HG03565 (cell line): ENCODE measurements around the gene PHC2.

Experiments
- ATAC-seq: cut with Tn5 transposase; IDR thresholded peaks from one replicate; pipeline ENCODE4 v1.9.1; 2021; ENCODE audit warnings: mild to moderate bottlenecking, moderate library complexity; ENCODE audit not compliant: unreplicated experiment

PHC2 gene

DNA sequence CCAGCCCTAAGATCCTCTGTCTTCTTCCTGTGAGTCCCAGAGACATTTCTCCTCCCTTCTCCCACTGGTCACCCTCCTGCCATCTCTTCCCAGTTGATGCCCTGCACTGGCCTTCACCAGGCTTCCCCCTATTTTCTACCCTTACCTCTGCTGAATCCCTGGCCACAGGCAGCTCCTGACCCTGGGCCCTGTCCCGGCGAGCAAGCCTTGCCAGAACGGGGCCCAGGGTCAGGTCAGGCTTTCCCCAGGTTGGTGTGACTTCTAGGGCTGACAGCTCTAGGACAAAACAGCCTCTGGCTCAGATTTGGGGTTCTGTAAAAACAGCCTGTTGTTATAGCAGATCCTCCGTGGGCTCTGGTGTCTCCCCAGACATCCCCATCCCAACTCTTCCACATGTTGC, 57.3 kb downstream of the PHC2 start:
- no peak for ATAC-seq

DNA sequence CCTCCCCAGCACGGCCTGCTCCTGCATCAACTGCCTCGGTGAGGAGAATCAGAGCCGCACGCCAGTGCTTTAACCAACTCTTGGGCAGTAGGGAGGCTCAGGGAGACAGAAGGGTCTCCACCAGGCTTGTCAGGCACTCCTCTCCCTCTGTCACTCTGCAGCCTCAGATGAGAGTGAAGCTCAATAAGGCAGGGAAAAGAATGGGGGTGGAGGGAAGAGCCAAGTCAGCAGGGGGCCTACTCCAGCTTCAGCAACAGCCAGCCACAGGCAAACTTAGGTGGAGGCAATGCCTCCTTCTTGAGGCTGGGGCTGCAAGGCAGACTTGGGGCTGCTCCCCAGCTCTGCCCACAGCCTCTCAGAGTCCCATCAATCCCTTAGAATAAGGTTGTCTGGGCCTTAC, 58.2 kb downstream of the PHC2 start:
- no peak for ATAC-seq

DNA sequence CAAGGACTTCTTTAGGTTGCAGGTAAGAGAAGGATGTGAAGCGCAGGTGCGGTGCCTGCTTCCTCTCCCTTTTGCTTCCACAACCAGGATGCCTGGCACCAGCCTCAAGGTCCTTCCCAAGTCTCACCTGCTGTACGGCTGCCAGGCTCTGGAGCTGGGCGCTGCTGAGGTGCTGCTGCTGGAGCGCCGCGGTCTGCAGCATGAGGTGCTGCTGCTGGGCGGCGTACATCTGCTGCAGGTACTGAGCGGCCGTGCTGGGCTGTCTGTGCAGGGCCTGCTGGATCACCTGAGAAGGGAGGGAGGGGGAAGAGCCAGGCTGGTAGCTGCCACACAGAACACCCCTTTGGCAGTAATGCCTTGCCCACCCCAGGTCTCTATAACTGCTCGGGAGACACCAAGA, 58.7 kb downstream of the PHC2 start:
- no peak for ATAC-seq

DNA sequence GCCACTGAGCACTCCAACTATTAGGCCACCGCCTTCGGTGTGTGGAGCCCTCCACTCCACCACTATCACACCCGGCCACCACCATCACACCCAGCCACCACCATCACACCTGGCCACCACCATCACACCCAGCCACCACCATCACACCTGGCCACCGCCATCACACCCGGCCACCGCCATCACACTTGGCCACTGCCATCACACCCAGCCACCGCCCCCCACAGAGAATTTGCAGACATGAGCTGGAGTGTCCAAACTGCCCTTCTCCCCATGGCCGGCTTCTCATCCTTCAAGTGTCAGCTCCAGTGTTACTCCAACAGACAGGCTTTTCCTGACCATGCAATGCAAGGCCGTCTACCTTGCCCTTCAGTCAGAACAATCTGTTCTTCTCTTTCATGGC, 59.6 kb downstream of the PHC2 start:
- ATAC-seq: no peak

DNA sequence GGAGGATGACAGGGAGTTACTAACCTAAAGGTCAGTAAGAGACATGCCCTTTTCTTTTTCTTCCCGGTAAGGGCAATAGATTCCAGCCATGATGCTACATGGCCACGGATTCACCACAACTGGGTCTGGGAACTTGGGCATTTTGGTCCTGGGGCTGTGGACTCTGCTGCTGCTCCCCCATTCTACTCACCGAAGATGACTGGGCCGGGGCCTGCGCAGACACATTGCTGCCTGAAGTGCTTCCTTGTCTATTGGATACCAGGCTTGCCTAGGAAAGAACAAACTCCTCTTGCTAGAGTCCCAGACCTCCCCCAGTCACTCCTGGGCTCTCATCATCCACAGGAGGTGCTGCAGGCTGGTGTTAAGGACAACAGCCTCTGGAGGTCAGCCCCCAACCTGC, 60.1 kb downstream of the PHC2 start:
- no peak for ATAC-seq

DNA sequence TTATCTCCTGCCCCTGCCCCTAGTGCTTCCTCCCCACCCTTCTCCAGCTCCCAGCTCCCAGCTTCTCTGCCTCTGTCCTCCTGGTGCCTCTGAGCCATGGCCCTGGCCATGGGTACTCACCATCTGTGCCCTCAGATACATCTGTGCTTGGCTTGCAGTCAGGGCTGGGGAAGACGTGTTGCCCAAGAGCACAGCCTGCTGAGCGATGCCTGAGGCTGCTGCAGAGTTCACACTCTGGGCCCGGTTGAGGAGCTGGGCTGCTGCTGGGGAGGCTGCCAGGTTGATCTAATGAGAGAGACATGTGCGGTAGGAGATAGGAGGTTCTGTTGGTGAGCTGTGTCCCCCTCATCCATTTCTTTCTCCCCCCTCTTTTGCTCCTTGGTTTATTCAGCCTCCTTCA, 60.6 kb downstream of the PHC2 start:
- ATAC-seq: no peak

DNA sequence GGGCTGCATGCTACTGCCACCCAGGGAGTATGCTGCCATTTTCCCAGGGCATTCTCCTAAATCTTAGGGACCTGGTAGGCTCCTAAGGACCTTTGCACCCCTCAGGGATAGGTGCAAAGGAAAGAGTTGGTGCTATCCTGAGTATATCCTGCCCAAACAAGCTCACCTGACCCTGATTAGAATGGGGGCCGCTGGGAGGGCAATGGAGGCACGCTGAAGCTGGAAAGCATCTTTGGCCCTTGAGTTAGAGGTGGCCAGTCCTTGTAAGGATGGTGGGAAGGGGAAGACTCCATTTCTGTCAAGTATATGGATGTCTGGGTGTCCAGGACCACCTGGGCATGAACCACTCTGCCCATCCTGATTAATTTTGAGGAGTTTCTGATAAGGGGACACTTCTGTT, 61.1 kb downstream of the PHC2 start:
- no peak for ATAC-seq

DNA sequence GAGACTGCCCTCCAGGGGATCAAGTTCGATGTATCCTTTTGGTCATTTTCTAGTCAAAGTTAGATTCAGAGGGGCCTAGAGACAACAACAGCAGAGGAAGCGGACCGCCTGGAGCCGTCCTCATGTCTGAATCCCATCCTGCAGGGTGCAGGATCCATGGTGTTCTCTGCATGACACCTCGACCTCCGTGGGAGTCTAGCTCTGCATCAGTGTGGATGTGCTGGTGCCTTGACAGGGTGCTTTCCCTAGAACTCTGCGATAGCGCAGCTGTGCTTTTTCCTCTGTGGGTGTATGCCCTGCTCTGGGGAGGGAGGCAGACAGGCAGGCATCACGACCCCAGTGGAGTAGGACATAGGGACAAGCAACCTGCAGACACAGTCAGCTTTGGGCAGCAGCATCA, 61.8 kb downstream of the PHC2 start:
- no peak for ATAC-seq

DNA sequence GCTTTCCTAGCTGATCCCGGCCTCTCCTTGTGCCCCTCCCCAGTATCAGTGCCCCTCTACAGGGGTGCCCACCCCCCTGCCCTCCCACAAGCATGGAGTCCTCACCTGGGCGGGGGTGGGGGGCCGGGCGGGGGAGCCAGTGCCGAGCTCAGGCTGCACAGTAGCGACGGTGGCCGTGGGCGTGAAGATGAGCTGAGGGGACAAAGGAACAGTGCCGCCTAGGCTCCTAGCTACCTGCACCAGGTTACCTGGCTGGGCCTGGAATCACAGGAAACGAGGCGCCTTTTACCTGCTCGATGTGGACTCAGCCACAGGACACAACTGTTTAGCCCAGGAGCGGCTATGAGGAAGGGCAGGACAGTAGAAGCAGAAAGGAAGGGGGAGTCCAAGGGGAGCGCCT, 62.5 kb downstream of the PHC2 start:
- ATAC-seq: no peak

DNA sequence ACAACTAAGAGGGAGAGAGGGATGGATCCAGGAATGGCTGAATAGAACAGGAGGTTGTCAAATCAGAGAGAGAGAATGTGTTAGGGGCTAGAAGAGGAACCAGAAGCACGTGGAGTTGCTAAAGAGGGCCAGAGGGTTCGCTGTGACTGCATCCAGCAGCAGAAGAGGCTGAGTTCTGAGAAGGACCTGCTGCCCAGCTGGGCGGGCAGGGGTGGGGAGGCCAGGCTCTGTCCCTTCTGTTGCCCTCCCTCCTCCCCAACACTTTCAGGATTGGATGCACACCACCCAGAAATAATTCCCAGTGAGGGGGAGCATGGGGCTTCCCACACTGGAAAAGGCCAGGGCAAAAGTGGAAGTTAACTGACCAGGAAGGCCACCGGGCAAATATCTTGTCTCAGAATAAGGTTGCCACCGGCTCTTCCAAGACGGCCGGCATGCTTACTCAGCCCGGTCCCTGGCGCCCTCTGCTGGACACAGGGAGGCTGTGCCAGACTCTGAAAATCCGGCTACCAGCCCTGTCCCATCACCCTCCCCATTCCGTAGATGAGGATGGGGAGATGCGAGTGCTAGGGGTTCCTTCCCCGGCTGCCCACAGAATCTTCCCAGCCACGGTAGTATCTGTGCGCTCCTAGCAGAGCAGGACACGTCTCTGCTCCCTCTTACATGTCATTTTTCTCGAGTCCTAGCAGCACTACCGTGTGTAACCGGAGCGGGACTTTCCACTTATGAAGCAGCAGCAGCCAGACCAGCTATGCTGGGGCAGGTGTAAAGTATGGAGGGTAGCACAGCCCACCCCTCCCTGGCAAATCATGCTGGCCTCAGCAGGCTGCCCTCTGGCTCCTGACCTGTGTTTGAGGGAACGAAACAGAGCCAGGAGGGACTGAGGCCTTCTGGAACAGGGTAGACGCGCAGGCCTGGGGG, 63.1 kb downstream of the PHC2 start:
- ATAC-seq: peak; percentile 41

DNA sequence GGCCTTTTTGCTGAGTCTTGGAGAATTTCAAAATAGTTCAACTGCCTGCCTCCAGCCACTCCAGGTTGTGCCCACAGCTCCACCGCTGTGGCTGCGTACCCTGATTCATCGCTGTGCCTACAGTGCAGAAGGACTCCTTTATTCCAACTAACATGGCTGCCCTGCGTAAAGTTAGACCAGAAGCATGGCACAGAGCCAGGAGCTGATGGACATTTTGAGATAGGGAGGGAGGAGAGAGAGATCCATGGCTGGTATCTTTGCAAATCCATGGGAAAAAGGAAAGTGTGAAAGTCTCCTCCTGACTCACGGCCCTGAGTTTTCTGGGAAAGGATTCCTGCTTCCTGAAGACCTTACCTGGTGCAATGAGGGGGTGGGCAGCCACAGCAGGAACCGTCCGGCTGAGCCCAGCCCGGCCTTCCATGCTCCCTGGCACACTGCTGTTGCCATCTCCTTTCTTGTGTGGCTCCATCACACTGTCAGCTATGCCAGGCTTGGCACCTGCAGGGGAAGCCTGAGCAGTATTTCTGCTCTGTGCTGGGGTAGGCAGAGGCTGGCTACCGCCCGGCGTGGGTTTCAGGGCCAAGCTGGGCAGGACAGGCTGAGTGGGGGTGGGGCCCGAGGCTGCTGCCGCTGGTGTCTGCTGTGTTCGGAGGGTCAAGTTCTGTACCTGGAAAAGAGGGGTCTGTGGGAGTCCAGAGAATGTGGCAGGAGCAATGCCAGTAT, 64.0 kb downstream of the PHC2 start:
- no peak for ATAC-seq

DNA sequence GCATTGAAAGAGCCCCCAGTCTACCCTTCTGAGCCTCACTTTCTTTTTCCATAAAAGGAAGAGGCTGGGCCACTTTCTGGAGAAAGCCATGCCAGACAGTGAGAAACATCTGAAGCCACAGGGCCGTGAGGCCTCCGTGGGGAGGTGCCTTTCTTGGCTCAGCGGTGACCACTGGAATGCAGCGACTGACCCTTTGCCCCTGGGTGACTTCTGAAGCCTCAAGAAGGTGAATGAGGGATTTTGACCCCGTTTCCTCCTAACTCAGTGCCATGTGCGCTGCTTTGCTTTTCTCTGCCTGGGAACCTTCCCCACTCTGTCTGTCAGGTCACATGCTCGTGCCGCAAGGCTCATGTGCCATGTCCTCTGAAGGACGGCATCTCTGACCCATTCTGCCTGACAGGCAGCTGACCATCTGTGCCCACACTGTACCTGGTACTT, 65.3 kb downstream of the PHC2 start:
- ATAC-seq: no peak

DNA sequence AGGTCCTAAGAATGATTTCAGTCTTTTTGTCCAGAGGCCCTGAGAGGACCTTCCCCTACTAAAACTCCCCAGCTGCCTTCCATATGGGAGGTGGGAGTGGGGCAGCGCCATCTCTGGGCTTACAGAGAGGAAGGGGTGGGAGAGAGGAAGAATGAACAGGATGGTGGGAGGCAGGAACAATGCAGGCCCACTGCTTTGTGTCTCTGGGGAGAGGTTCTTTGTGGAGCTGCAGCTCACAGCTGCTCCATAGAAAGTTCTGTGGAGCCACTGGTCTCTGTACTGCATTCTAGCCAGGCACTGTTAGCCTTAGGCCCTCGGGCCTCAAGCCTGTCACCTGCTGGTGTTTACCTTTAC, 66.4 kb downstream of the PHC2 start:
- no peak for ATAC-seq

DNA sequence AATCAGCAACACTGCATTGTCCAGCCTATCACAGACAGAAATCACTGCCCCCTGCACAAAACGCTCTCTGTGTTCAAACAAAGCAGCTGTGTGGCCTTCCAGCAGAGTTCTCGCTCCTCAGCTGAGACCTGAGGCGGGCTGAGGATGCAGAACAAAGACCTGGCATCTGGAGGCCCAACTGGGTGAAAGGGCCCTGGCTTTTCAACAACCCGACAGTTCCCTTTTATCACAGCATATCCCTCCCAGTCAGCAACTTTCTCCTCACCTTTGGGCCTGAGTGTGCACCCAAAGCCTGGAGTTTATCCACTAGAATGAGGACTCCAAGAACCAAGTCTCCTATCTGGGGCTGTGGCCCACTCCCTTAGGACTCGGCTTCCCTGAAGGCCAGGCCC, 67.4 kb downstream of the PHC2 start:
- ATAC-seq: no peak

DNA sequence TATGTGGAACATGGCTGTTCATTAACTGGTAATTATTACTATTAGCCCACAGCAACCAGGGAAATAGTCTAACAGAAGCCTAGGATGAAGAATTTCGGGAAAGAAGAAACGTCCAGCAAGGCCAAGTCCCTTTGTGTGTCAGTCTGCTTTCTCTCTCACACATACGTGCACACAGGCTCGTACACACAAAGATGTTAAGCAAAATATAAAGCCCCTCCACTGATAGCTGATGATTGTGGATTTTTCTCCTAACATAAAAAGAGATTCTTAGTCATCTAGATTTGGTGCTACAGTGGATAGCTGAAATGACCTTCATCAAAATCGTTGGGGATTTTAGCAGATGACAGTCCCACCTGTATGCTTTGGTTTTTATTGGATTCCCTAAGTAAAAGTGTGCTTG, 67.9 kb downstream of the PHC2 start:
- ATAC-seq: no peak

DNA sequence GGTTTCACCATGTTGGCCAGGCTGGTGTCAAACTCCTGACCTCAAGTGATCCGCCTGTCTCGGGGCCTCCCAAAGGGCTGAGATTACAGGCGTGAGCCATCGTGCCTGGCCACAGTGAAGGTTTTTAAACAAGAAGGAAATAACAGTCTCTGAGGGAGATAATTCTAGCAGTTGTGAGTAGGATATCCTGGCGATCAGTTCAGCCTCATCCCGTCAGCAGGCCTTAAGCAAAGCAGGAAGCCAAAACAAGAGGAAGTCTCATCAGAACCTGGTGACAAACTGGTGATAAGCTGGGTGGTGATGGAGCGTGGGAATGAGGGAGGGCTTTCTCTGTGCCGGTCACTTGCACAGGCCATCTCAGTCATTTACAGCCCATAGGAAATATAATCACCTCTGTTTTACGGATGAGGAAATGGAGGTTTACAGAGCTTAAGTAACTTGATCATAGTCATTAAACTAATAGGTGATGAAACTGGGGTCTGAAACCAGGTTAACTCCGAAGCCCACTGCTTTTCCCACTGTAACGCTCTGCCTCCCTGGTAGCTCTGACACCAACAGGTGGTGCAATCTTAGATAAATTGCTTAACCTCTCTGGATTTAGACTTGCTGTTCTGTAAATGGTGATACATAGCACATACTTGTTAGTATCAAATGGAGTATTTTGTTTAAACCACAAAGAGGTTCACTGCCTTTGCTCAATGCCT, 69.2 kb downstream of the PHC2 start:
- ATAC-seq: no peak

DNA sequence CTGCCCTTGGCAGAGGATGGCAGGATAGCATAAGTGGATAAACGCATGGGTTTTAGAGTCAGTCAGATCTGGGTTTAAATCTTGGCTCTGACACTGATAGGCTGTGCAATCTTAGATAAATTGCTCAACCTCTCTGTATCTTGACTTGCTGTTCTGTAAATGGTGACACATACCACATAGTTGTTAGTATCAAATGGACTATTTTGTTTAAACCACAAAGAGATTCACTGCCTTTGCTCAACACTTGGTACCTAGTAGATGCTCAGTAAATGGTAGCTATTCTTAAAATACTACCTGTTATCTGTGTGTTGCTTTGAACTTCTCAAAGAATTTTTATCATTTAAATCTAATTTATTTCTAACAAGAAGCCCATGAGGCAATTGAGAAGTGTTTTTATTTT, 70.5 kb downstream of the PHC2 start:
- no peak for ATAC-seq

DNA sequence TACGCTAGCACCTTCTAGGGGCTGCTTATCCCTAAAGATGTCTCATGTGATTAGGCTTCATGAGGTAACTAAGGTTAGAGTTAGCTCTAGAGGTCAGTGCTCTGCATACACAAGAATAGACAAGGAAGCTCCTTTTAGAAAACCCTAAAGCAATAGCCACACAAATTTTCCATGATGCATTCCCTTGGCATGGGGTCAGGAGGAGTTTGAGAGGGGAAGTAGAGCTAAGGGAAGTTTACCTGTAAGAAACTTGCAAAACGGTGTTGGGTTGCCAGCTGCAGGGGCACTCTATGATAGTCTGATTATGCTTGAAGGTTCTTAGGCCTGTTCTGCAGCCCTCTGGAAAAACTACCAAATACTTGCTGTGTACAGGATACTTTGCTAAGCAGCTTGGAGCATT, 71.0 kb downstream of the PHC2 start:
- no peak for ATAC-seq

DNA sequence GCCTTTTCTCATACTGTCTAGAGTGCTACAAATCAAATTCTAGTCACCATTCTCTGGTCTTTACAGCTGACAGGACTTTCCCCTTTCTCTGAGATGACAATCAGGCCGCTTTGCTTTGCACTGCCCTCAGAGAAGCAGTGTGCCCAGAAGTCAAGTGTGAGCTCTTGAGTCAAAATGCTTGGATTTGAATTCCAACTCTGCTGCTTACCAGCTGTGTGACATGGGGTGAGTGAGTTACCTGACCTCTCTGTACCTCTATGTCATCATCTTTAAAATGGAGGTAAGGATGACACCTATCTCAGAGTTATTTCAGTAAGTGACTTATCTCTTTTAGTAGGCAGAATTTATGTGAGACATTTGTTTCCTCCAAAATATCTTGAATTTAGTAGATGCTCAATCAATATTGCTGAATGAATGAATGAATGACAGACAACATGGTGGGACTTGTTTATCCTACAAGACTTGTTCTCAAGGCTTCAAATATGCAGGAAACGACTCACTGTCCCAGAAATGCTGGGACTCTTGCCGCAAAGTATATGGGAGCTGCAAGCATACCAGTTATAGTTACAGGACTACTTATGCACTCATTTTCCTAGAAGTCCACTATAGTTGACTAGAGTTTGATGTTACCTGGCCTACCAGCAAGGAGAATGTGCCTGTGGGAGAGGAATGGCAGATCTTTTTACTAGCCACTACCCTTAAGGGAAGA, 71.9 kb downstream of the PHC2 start:
- ATAC-seq: no peak

DNA sequence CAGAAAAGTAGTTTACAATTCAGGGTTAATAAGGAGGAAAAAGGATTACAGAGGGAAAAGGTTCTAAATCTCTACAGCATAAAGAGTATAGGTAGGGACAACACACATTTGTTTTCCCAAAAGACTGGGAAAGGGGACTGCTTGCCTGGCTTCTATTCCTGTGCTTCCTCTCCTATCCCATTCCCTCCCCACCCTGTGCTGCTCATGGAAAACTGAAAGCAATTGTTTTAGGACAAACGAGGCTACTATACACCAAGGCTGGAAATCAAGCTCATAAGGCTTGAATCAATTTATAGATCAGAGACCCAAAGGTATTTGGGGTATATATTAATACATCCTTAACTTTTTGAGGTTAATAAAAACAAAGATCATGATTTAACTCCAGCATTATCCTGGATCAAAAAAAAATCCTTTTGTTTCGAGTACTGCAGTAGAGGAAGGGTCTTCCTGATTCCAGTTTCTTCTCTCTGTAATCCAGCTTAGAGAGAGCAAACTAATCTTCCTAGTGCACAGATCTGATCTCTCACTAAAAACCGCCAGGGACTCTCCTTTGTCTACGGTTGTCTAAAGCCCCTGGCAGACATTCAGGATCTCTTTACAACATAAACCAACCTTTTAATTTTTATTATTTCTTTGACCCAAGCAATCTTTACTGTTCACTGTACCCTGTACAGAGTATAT, 72.6 kb downstream of the PHC2 start:
- no peak for ATAC-seq

DNA sequence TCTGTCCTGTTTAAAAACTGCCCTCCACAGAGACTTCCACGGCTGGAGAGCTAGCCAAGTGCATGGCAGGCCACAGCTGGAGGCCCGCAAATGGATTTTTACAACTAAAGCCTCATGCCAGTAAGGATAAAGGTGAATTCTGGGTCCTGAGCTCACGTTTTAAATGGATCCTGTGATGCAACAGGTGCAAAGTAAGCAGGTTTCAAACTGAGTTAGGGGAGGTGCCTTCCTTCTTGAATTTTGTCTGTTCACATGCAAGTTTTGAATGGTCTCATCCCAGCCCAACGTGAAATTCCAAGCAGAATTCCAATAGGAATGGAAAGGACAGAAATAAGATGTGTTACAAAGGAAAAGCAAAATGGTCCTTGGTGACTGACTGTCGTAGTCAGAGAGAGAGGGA, 73.8 kb downstream of the PHC2 start:
- no peak for ATAC-seq
